Loucy (cell line): Measurements from ENCODE around the gene CYTH3.

ENCODE experiments used
- CTCF ChIP-seq: fragments of 200-600 bp; sonication (generic); conservative IDR thresholded peaks from 2 replicates; pipeline ENCODE4 v1.5.1; 2014; ENCODE audit warnings: mild to moderate bottlenecking, antibody characterized with exemption, low read length
- EZH2phosphoT487 ChIP-seq: fragments of 200-600 bp; IDR thresholded peaks from 2 replicates; pipeline ENCODE4 v1.6.1; 2018; ENCODE audit warnings: antibody characterized with exemption, mild to moderate bottlenecking, moderate library complexity, borderline replicate concordance

GRCh38 chr7:6182993-6183392, 89.4 kb downstream of the CYTH3 start:
- TF ChIP-seq CTCF (no peak), EZH2phosphoT487 (no peak)
